Chondrocyte (in vitro differentiated cells): ENCODE measurements around the gene TCF7L2. TPM values are rescaled to one million over a fixed set of nuclear protein-coding genes. Genes with fewer than 3 reads are reported as not detected.

Experiments
- DNase-seq: peaks from one replicate; pipeline ENCODE4 v3.0.0; 2021; ENCODE audit warnings: mixed read lengths, low spot score
- H3K27ac Mint-ChIP-seq: one replicate; pipeline ENCODE4 v1.8.0; 2021; ENCODE audit warnings: mild to moderate bottlenecking, moderate library complexity, mixed read lengths; ENCODE audit not compliant: unreplicated experiment
- H3K27me3 Mint-ChIP-seq: 2 replicates; pipeline ENCODE4 v1.8.0; 2021; ENCODE audit warnings: low read depth, mixed read lengths
- H3K36me3 Mint-ChIP-seq: 2 replicates; pipeline ENCODE4 v1.8.0; 2021; ENCODE audit warnings: low read depth, mixed read lengths
- H3K4me1 Mint-ChIP-seq: 2 replicates; pipeline ENCODE4 v1.8.0; 2021; ENCODE audit warnings: low read depth, mild to moderate bottlenecking, mixed read lengths
- H3K4me3 Mint-ChIP-seq: one replicate; pipeline ENCODE4 v1.8.0; 2021; ENCODE audit warnings: mild to moderate bottlenecking, moderate library complexity, mixed read lengths; ENCODE audit not compliant: unreplicated experiment
- H3K9me3 Mint-ChIP-seq: 2 replicates; pipeline ENCODE4 v1.8.0; 2021; ENCODE audit warnings: low read depth, mixed read lengths
- CTCF ChIP-seq: fragments of 200-600 bp; sonication (generic); IDR thresholded peaks from 2 replicates; pipeline ENCODE4 v1.5.0; 2021; ENCODE audit warnings: antibody characterized with exemption, mild to moderate bottlenecking, moderate library complexity
- total RNA-seq: library from RNA; stranded (reverse); gene quantifications from 3 replicates; pipeline ENCODE4 v1.2.1, GENCODE V29; 2021

The TCF7L2 gene
- total RNA-seq, 1 donor from 2014 or later: 30.9 TPM

- no peak for TF ChIP-seq CTCF
- H3K9me3 Mint-ChIP-seq: no peaks in the 10 kb centered on the region
Observed at GRCh38 chr10:113160641-113161040, 210.6 kb downstream of the TCF7L2 start.

DNA sequence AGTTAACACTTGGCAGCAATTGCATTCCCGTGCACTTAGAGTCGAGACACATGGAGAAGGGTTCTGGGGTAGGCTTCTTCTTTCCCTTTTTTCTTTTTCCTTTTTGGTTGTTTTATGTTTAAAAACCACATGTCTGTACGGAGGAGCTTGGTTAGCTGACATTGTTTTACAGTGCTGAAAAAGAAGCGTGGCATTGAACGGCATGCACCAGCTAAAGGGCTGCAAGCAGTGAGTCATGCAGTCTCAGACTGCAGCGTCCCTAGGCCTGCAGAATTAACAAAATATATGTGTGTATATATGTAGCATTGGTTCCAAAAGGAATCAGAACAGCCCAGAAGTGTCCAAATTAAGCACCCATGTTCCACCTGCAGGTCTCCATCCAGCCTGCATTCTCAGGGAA lies 211.0 kb downstream of the TCF7L2 start:
- no peak for DNase-seq
- peak overlapping the region; percentile 18 for H3K27ac Mint-ChIP-seq
- no peaks in the 10 kb centered on the region for H3K27me3 Mint-ChIP-seq
- TF ChIP-seq CTCF: no peak
- H3K4me1 Mint-ChIP-seq: peaks cover 23% of the 10 kb centered on the region
- no peak overlapping the region for H3K4me3 Mint-ChIP-seq
- H3K9me3 Mint-ChIP-seq: no peaks in the 10 kb centered on the region
- peaks cover 36% of the 10 kb centered on the region for H3K36me3 Mint-ChIP-seq

More at GRCh38 chr10:113160641-113161040, 210.6 kb downstream of the TCF7L2 start:
- Mint-ChIP-seq H3K27me3 (no peaks in the 10 kb centered on the region), H3K27ac (peak overlapping the region; percentile 18), H3K36me3 (peaks cover 33% of the 10 kb centered on the region), H3K4me3 (no peak overlapping the region), H3K4me1 (peaks cover 23% of the 10 kb centered on the region)
- DNase-seq: no peak

DNA sequence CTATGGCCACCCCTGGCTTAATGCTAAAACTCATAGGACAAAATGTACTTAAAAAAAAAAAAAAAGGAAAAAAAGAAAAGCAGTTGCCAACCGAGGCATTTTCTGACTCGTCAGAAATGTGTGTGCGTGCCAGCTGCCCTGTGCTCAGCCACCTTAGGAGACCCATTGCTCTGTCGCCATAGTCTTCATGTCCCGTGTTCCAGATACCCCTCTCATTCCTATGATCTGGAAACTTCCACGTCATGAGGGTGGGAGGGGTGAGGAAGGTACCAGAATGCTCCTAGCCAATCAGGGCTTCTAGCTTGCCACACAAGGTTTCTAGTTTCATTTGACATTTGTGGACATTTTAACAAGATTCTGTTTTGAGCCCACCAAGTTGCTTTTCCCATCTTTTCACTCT lies 212.9 kb downstream of the TCF7L2 start:
- TF ChIP-seq CTCF: no peak
- no peaks in the 10 kb centered on the region for H3K27me3 Mint-ChIP-seq
- peaks cover 17% of the 10 kb centered on the region for H3K4me1 Mint-ChIP-seq
- no peak for DNase-seq
- H3K9me3 Mint-ChIP-seq: no peaks in the 10 kb centered on the region
- peaks cover 27% of the 10 kb centered on the region for H3K36me3 Mint-ChIP-seq
- no peak overlapping the region for H3K4me3 Mint-ChIP-seq
- H3K27ac Mint-ChIP-seq: peak overlapping the region; percentile 51

GRCh38 chr10:113165673-113166072 lies 215.6 kb downstream of the TCF7L2 start:
- H3K4me3 Mint-ChIP-seq: no peak overlapping the region
- no peaks in the 10 kb centered on the region for H3K27me3 Mint-ChIP-seq
- DNase-seq: no peak
- H3K36me3 Mint-ChIP-seq: peaks cover 25% of the 10 kb centered on the region
- H3K4me1 Mint-ChIP-seq: peaks cover 14% of the 10 kb centered on the region
- H3K27ac Mint-ChIP-seq: no peak overlapping the region
- H3K9me3 Mint-ChIP-seq: no peaks in the 10 kb centered on the region
- no peak for TF ChIP-seq CTCF

DNA sequence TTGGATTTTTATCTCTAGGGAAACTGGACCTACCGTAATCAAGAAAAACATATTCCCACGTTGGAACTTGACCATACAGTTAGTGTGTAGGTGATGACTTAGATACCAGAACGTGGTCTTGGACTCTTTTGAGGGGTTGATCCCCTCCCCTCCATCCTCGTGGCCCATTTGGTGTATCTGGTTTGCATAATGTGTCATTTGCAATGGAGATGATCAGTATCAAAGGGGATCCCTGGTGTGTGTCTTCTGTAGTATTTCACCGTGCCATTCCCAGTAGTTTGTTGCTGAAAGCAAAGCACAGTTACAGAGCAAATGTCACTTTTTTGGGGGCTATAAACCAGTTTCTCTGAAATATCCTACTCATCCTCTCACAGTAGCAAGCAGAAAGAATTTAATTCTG lies 217.7 kb downstream of the TCF7L2 start:
- Mint-ChIP-seq H3K27ac (no peak overlapping the region), H3K27me3 (no peaks in the 10 kb centered on the region), H3K4me3 (no peak overlapping the region), H3K9me3 (no peaks in the 10 kb centered on the region), H3K36me3 (peaks cover 17% of the 10 kb centered on the region), H3K4me1 (peaks cover 8% of the 10 kb centered on the region)
- no peak for DNase-seq
- TF ChIP-seq CTCF: no peak
